T47D (cell line): ENCODE measurements around the gene FBXW11.
"Not testable (repeated sequence)": the region's sequence is repeated elsewhere in the genome, so short reads cannot be mapped to it uniquely, and the experiment has no call there.

Experiments
- DNase-seq, 2 experiments: peaks; one replicate each; pipeline versions ENCODE4 v3.0.0 to v3.0.0-alpha.2; 2011 to 2012; ENCODE audit warnings: low read depth in 1 of 2, low spot score in 1 of 2
- JUND ChIP-seq: IDR thresholded peaks from 2 replicates; pipeline ENCODE4 v1.6.1; 2012; ENCODE audit warnings: low read depth
- in situ Hi-C: cut with HindIII; loops from 2 replicates; pipeline ENCODE4 v1.10.0; 2016; ENCODE audit warnings: low sequenced_read_pairs, low pct_unique_long_range_greater_than_20kb

FBXW11 gene

GRCh38 chr5:172044631-172045314 lies 38.3 kb upstream of the FBXW11 start:
- no peak for DNase-seq
- in situ Hi-C loops, result no loop called here
- TF ChIP-seq JUND, result no peak

- no peak for TF ChIP-seq JUND
- in situ Hi-C loops, result no loop called here
- no peak for DNase-seq
Measured at GRCh38 chr5:172043865-172044264, 37.4 kb upstream of the FBXW11 start.

GRCh38 chr5:172042183-172042582 lies 35.7 kb upstream of the FBXW11 start:
- DNase-seq, result no peak
- in situ Hi-C loops, result no loop called here
- TF ChIP-seq JUND, result no peak

- DNase-seq, result no peak
- in situ Hi-C loops, result no loop called here
- no peak for TF ChIP-seq JUND
Measured at GRCh38 chr5:172038167-172038566, 31.7 kb upstream of the FBXW11 start.

GRCh38 chr5:172035049-172035448 lies 28.6 kb upstream of the FBXW11 start:
- in situ Hi-C loops, result no loop called here
- no peak for DNase-seq
- TF ChIP-seq JUND, result no peak

- TF ChIP-seq JUND, result no peak
- no peak for DNase-seq
- in situ Hi-C loops, result no loop called here
Measured at GRCh38 chr5:172031894-172032461, 25.5 kb upstream of the FBXW11 start.

DNA sequence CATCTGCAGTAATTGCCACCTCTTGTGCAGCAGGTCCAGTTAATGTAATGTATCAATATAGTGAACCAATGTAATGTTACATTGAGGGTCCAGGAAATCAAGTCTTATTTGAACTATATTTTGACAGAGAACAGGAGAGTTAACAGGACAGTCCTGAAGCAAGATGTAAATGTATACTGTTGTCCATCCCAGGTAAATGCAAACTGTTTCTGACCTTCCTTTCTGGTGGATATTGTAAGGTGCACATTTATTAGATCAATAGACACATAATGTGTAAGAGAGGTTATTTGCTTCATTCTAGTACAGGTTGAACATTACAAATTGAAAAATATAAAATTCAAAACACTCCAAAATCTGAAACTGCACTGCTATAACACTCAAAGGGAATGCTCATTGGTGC lies 23.4 kb upstream of the FBXW11 start:
- in situ Hi-C loops, result no loop called here
- no peak for DNase-seq
- TF ChIP-seq JUND, result no peak

DNA sequence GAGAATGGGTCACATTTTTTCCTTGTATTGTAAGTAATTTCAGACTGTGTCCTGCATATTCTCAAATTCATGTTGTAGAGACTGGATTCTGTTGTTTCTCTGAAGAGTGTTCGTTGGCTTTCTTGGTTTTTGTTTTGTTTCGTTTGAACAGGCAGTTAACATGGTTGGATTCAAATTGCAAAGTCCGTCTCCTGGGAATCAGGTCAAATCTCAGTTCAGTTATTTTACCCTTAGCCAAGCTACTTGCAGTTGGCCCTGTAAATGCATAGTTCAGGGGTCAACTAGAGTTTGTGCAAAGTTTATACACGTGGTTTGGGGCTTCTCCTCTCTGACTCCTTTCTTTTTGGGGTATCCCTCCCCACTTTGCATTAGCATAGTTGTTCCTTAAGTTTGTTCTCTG lies 21.7 kb upstream of the FBXW11 start:
- no peak for TF ChIP-seq JUND
- no peak for DNase-seq
- in situ Hi-C loops, result no loop called here

GRCh38 chr5:172020110-172020786 lies 13.8 kb upstream of the FBXW11 start:
- in situ Hi-C loops, DNase-seq: not testable (repeated sequence)

DNA sequence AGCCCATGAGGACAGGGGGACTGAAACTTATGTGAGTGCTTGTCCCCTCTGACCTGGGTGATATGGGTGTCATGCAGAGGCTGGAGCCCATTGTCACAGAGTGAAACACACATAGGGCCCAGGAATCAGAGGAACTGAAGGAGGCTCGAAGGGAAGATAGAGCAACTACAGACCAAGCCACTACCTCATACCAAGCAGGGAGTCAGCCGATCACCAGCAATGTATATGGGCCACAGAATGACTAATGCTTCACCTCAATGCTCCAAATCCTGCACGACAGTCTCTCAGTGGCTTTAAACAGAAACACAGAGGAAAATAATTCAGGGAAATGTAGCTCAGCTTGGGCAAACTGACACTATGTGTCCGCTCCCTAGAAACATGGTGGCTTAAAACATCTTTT lies 8.9 kb upstream of the FBXW11 start:
- in situ Hi-C loops, result no loop called here
- no peak for DNase-seq

DNA sequence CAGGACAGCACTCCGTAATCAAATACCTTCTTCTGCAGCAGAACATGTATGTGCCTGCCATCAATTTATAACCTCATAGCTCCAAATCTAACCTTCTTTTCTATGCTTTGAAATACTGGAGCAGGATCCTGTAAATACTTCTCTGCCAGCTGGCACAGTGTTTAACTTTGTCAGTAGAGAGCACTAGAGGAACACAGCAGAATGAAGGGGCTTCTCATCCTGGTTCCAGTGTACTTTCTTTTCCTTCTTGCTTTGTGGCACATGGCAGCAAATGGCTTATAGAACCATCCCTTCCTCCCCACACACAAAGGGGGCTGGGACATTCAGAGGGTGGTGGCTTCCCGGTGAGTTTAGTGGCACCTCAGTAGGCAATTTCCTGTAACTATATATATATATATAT lies 3.8 kb upstream of the FBXW11 start:
- in situ Hi-C loops, result no loop called here
- DNase-seq, result peak; percentile 16 to 47
- no peak for TF ChIP-seq JUND

More for the DNA sequence above, 8.9 kb upstream of the FBXW11 start:
- no peak for TF ChIP-seq JUND

DNA sequence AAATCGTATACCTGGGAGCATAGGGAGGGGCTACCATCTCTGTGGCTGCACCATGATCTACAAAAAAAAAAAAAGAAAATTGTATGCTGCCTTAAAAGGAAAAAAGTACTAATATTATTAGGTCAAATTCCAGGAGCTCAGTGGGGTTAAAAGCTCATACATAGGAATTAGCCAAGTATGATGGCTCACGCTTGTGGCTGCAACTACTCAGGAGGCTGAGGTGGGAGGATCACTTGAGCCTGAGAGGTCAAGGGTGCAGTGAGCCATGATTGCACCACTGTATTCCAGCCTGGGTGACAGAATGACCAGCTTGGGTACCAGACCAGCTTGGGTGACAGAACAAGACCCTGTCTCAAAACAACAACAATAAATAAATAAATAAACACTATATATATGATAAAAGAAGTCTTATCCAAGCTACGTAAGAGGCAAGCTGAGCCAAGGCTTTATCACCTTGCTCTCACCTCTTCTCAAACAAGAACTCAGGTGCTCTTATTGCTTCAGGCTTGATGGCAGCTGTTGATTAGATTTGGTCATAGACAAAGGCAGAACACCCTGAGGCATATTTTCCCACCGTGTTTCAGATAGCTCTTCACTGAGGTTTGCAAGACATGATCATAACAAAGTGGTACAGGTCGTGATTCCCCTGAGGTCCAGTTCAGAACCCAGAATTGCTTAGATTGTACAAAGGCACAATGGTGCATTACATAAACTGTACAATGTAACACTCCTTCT lies 3.3 kb upstream of the FBXW11 start:
- TF ChIP-seq JUND, result no peak
- in situ Hi-C loops, result no loop called here

GRCh38 chr5:172008689-172009141 lies 2.3 kb upstream of the FBXW11 start:
- TF ChIP-seq JUND, result no peak
- DNase-seq, result no peak
- in situ Hi-C loops, result no loop called here

More for the DNA sequence above, 3.3 kb upstream of the FBXW11 start:
- no peak for DNase-seq
